GM12878 (cell line): ENCODE data around the gene SYNGR2. TPM values are rescaled to one million over a fixed set of nuclear protein-coding genes. Genes with fewer than 3 reads are reported as not detected.
A peak's percentile ranks its signal among the peaks of the same experiment; 100 is the strongest.

Experiments
- ASH2L ChIP-seq: fragments of 300-600, 200-600 bp; sonication (generic); IDR thresholded peaks from 2 replicates; pipeline ENCODE4 v1.6.1; 2017; ENCODE audit warnings: low read depth, mild to moderate bottlenecking, borderline replicate concordance
- BACH1 ChIP-seq: fragments of 450-650 bp; IDR thresholded peaks from 2 replicates; pipeline ENCODE4 v1.6.1; 2017; ENCODE audit warnings: mild to moderate bottlenecking, borderline replicate concordance
- BCL11A ChIP-seq: IDR thresholded peaks from 2 replicates; pipeline ENCODE4 v1.6.1; 2011; ENCODE audit warnings: low read depth, low read length
- CREM ChIP-seq: IDR thresholded peaks from 2 replicates; pipeline ENCODE4 v1.6.1; 2014; ENCODE audit warnings: antibody characterized with exemption, low read depth
- EED ChIP-seq: sonication (generic); IDR thresholded peaks from 2 replicates; pipeline ENCODE4 v1.6.1; 2016; ENCODE audit warnings: antibody characterized with exemption, low read depth
- EGR1 ChIP-seq, 2 experiments: IDR thresholded peaks; 1 replicate in 1 of 2; 2 replicates in 1 of 2; pipeline ENCODE4 v1.6.1; 2011 to 2012; ENCODE audit warnings: low read depth in 2 of 2, low read length in 2 of 2, borderline replicate concordance in 1 of 2, mild to moderate bottlenecking in 1 of 2, moderate library complexity in 1 of 2
- FOXM1 ChIP-seq: IDR thresholded peaks from 2 replicates; pipeline ENCODE4 v1.6.1; 2012; ENCODE audit warnings: low read depth, mild to moderate bottlenecking, inconsistent platforms, low read length, moderate library complexity
- HDGF ChIP-seq: fragments of 450-650 bp; IDR thresholded peaks from 2 replicates; pipeline ENCODE4 v1.6.1; 2016; ENCODE audit warnings: antibody characterized with exemption
- IKZF2 ChIP-seq, 2 experiments: fragments of 450-650 bp; IDR thresholded peaks; 2 replicates each; pipeline ENCODE4 v1.6.1; 2017; ENCODE audit warnings: mild to moderate bottlenecking in 2 of 2, moderate library complexity in 2 of 2
- KLF5 ChIP-seq: fragments of 450-650 bp; IDR thresholded peaks from 2 replicates; pipeline ENCODE4 v1.6.1; 2014; ENCODE audit warnings: mild to moderate bottlenecking; ENCODE audit not compliant: partially characterized antibody
- NBN ChIP-seq: fragments of 450-650 bp; IDR thresholded peaks from 2 replicates; pipeline ENCODE4 v1.6.1; 2016
- NFYA ChIP-seq: IDR thresholded peaks from 2 replicates; pipeline ENCODE4 v1.6.1; 2011; ENCODE audit warnings: low read depth, mild to moderate bottlenecking, low read length, improper control_type of control experiment, borderline replicate concordance
- NR2C1 ChIP-seq: fragments of 450-650 bp; IDR thresholded peaks from 2 replicates; pipeline ENCODE4 v1.6.1; 2017; ENCODE audit warnings: antibody characterized with exemption, mild to moderate bottlenecking, moderate library complexity
- PAX8 ChIP-seq: fragments of 450-650 bp; IDR thresholded peaks from 2 replicates; pipeline ENCODE4 v1.6.1; 2017; ENCODE audit warnings: mild to moderate bottlenecking, moderate library complexity
- POLR2A ChIP-seq: IDR thresholded peaks from 2 replicates; pipeline ENCODE4 v1.6.1; 2011; ENCODE audit warnings: low read depth, mild to moderate bottlenecking, low read length
- POLR2AphosphoS2 ChIP-seq: IDR thresholded peaks from 2 replicates; pipeline ENCODE4 v1.6.1; 2011; ENCODE audit warnings: low read depth, mild to moderate bottlenecking, low read length, improper control_type of control experiment, moderate library complexity
- RBBP5 ChIP-seq: fragments of 200-600 bp; sonication (generic); conservative IDR thresholded peaks from 2 replicates; pipeline ENCODE4 v1.6.1; 2016
- SP1 ChIP-seq: IDR thresholded peaks from one replicate; pipeline ENCODE4 v1.6.1; 2011; ENCODE audit warnings: low read depth, low read length
- SREBF2 ChIP-seq: IDR thresholded peaks from 2 replicates; pipeline ENCODE4 v1.6.1; 2012; ENCODE audit warnings: mild to moderate bottlenecking, low read length
- STAT3 ChIP-seq: IDR thresholded peaks from 2 replicates; pipeline ENCODE4 v1.6.1; 2011; ENCODE audit warnings: low read depth, low read length, improper control_type of control experiment
- TBL1XR1 ChIP-seq: IDR thresholded peaks from 2 replicates; pipeline ENCODE4 v1.6.1; 2012; ENCODE audit warnings: low read depth, low read length, improper control_type of control experiment
- ZSCAN29 ChIP-seq: fragments of 450-650 bp; IDR thresholded peaks from 2 replicates; pipeline ENCODE4 v1.6.1; 2017; ENCODE audit warnings: mild to moderate bottlenecking, moderate library complexity
- polyA plus RNA-seq, 11 experiments: library from polyadenylated mRNA; depleted of rRNA in 4 of 11; unstranded in 6 of 11; stranded (reverse) in 5 of 11; fragments of >200 nt; fragmentation: Nextera tagmentation in 4 of 11; fragmentation: Illumina TruSeq in 1 of 11; extraction: Ambion mirVana in 4 of 11; extraction: Trizol in 1 of 11; gene quantifications; 1 replicate in 1 of 11; 2 replicates in 10 of 11; pipeline versions ENCODE4 v1.2.1 to v1.2.3, GENCODE V29; 2011 to 2016; ENCODE audit warnings: inconsistent platforms in 2 of 11, missing spikeins in 2 of 11, low read depth in 1 of 11
- total RNA-seq, 4 experiments: library from RNA; depleted of rRNA in 3 of 4; stranded (reverse); fragments of >200 nt in 3 of 4; fragmentation: Illumina TruSeq in 1 of 4; extraction: Trizol in 1 of 4; gene quantifications; 2 replicates each; pipeline versions ENCODE4 v1.2.1 to v1.2.3, GENCODE V29; 2013 to 2021
- TF ChIP-seq, protein P1 (sequence below): fragments of 450-650 bp; IDR thresholded peaks from 2 replicates; pipeline ENCODE4 v1.6.1; 2017; ENCODE audit warnings: low read depth, mild to moderate bottlenecking, moderate library complexity
- TF ChIP-seq, protein P2 (sequence below): IDR thresholded peaks from 2 replicates; pipeline ENCODE4 v1.6.1; 2012; ENCODE audit warnings: low read depth, low read length, improper control_type of control experiment
- TF ChIP-seq, protein P3 (sequence below): fragments of 450-650 bp; IDR thresholded peaks from 2 replicates; pipeline ENCODE4 v1.6.1; 2016; ENCODE audit warnings: mild to moderate bottlenecking
- TF ChIP-seq, protein P4 (sequence below): fragments of 450-650 bp; formaldehyde crosslinking; IDR thresholded peaks from 2 replicates; pipeline ENCODE4 v1.4.0; 2020; ENCODE audit warnings: mild to moderate bottlenecking, moderate library complexity

SYNGR2 gene
- total and polyA plus RNA-seq, 10 of the 15 experiments (the other 5 are each of a cell fraction or from before 2014, with no cell fraction given): 4.4 to 529 (median 261) TPM

DNA sequence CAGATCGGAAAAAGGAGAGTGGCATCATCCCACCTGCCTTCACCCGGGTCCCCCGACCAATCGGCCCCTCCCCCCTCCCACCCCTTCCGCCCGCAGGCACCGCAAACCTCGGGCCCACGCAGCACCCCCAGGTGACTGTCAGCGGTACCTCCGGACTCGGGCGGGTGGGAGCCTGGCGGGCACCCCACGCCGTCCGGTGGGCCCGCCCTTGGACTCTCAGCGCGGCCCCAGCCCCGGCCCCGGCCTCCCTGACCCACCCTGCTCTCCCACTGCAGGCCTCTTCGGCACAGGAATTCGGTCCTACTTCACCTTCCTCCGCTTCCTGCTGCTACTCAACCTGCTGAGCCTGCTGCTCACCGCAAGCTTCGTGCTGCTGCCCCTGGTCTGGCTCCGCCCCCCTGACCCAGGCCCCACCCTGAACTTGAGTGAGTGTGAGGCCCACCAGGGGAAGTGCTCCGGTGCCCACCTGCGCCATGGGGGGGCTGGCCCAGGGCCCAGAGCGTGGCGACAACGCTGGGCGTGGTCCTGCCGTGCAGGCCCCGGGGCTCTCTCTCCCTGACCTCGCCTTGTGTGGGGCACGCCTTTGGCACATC is 36.2 kb upstream of the SYNGR2 start (continued):
- TF ChIP-seq POLR2AphosphoS2 (peak; percentile 76), STAT3 (no peak), RBBP5 (no peak), PAX8 (no peak), CREM (peak; percentile 1; the same call in 1 of the 2 replicates), ZSCAN29 (no peak), BACH1 (no peak; the same call in 1 of the 2 replicates), ASH2L (no peak), EED (peak; percentile 40; the same call in 1 of the 2 replicates), POLR2A (peak; percentile 73), SREBF2 (no peak), KLF5 (no peak), NR2C1 (no peak), FOXM1 (no peak), NBN (peak; percentile 72), TBL1XR1 (peak; percentile 66; the same call in 1 of the 2 replicates), NFYA (no peak), HDGF (peak; percentile 88; the same call in 1 of the 2 replicates), SP1 (no peak), BCL11A (no peak), EGR1 (IDR thresholded peaks at IDR 0.05; ENCODE audit: borderline replicate concordance in 1 of 2, low read depth in 2 of 2, low read length in 2 of 2) (peak in 1 of 2 experiments; percentile 79; a peak in 2 of 3 replicates), IKZF2 (IDR thresholded peaks at IDR 0.05) (peak; percentile 59 to 81; a peak in 2 of 4 replicates)
- TF ChIP-seq, protein P1, sequence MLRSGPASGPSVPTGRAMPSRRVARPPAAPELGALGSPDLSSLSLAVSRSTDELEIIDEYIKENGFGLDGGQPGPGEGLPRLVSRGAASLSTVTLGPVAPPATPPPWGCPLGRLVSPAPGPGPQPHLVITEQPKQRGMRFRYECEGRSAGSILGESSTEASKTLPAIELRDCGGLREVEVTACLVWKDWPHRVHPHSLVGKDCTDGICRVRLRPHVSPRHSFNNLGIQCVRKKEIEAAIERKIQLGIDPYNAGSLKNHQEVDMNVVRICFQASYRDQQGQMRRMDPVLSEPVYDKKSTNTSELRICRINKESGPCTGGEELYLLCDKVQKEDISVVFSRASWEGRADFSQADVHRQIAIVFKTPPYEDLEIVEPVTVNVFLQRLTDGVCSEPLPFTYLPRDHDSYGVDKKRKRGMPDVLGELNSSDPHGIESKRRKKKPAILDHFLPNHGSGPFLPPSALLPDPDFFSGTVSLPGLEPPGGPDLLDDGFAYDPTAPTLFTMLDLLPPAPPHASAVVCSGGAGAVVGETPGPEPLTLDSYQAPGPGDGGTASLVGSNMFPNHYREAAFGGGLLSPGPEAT: peak; percentile 40; the same call in 1 of the 2 replicates
- TF ChIP-seq, protein P2, sequence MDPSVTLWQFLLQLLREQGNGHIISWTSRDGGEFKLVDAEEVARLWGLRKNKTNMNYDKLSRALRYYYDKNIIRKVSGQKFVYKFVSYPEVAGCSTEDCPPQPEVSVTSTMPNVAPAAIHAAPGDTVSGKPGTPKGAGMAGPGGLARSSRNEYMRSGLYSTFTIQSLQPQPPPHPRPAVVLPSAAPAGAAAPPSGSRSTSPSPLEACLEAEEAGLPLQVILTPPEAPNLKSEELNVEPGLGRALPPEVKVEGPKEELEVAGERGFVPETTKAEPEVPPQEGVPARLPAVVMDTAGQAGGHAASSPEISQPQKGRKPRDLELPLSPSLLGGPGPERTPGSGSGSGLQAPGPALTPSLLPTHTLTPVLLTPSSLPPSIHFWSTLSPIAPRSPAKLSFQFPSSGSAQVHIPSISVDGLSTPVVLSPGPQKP: no peak
- TF ChIP-seq, protein P3, sequence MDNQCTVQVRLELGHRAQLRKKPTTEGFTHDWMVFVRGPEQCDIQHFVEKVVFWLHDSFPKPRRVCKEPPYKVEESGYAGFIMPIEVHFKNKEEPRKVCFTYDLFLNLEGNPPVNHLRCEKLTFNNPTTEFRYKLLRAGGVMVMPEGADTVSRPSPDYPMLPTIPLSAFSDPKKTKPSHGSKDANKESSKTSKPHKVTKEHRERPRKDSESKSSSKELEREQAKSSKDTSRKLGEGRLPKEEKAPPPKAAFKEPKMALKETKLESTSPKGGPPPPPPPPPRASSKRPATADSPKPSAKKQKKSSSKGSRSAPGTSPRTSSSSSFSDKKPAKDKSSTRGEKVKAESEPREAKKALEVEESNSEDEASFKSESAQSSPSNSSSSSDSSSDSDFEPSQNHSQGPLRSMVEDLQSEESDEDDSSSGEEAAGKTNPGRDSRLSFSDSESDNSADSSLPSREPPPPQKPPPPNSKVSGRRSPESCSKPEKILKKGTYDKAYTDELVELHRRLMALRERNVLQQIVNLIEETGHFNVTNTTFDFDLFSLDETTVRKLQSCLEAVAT: no peak
- TF ChIP-seq, protein P4, sequence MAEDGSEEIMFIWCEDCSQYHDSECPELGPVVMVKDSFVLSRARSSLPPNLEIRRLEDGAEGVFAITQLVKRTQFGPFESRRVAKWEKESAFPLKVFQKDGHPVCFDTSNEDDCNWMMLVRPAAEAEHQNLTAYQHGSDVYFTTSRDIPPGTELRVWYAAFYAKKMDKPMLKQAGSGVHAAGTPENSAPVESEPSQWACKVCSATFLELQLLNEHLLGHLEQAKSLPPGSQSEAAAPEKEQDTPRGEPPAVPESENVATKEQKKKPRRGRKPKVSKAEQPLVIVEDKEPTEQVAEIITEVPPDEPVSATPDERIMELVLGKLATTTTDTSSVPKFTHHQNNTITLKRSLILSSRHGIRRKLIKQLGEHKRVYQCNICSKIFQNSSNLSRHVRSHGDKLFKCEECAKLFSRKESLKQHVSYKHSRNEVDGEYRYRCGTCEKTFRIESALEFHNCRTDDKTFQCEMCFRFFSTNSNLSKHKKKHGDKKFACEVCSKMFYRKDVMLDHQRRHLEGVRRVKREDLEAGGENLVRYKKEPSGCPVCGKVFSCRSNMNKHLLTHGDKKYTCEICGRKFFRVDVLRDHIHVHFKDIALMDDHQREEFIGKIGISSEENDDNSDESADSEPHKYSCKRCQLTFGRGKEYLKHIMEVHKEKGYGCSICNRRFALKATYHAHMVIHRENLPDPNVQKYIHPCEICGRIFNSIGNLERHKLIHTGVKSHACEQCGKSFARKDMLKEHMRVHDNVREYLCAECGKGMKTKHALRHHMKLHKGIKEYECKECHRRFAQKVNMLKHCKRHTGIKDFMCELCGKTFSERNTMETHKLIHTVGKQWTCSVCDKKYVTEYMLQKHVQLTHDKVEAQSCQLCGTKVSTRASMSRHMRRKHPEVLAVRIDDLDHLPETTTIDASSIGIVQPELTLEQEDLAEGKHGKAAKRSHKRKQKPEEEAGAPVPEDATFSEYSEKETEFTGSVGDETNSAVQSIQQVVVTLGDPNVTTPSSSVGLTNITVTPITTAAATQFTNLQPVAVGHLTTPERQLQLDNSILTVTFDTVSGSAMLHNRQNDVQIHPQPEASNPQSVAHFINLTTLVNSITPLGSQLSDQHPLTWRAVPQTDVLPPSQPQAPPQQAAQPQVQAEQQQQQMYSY (CRISPR knock-in tag): no peak
